ENCODE measurements around the gene CRACDL. TPM values are rescaled to one million over a fixed set of nuclear protein-coding genes. Genes with fewer than 3 reads are reported as not detected.

The CRACDL gene
- total and polyA plus RNA-seq, 2 donors (not counting 1 experiment from before 2014, with no cell fraction given) = 0.25 TPM; not detected in 1

DNA sequence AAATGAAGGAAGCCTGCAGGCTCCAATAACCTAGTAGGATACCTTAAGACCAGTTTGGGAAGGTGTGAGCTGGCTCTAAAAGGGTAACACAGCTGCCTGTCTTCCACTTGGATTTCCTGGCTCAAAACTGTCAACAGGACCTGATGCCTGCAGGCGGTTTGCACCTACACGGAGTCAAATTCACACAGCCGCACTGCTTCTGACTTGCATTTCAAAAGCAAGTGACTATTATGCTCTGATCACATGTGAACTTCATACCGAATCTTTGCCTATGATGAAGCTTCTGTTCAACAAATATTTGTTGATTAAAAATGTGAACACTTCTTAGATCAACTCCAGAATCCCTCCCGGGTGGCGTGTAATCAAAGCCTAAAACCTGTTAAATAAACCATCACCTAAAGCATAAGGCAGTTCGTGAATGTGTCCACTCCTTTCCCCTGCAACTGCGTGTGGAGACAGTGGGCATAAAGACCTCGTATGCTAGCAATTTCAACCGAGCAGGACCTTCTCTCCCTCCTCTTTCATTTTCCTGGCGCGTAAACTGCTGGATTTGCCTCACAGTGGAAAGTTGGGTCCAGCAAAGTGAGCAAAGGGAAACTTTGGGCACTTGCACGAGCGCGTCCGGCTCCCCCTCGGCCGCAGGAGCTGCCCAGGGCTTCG, 784 bp downstream of the CRACDL start:
- Mint-ChIP-seq H3K4me1 (peaks cover 11% of the 10 kb centered on the region), H3K27ac (no peak overlapping the region), H3K27me3 (peaks cover 70% of the 10 kb centered on the region), H3K4me3 (peak overlapping the region; percentile 66), H3K9me3 (ENCODE audit: insufficient read depth) (no peaks in the 10 kb centered on the region)
- intact Hi-C loops (cut with micrococcal nuclease) = no loop called here
- CTCF ChIA-PET = no interaction called here
- H4K20me1 ChIP-seq (ENCODE audit: control insufficient read depth, insufficient read depth, low read length, poor library complexity, severe bottlenecking) = no peaks in the 10 kb centered on the region
- no peak overlapping the region for H3K4me3 ChIP-seq (ENCODE audit: control extremely low read depth in 1 of 5, extremely low read depth in 1 of 5, insufficient read depth in 1 of 5, low read depth in 2 of 5, low read length in 4 of 5)
- H3K36me3 ChIP-seq (replicated peaks in 1 of 2; ENCODE audit: control extremely low read depth in 1 of 2, control insufficient read depth in 1 of 2, extremely low read depth in 1 of 2, insufficient read depth in 2 of 2, low read length in 1 of 2) = no peaks in the 10 kb centered on the region
- no peak overlapping the region for H3K9ac ChIP-seq (ENCODE audit: low read length)
- H3K27ac ChIP-seq (ENCODE audit: low read length in 2 of 2) = no peak overlapping the region
- peaks cover 0 to 41% (median 20%) of the 10 kb centered on the region in 4 experiments for H3K27me3 ChIP-seq (replicated peaks in 1 of 4; ENCODE audit: control extremely low read depth in 1 of 4, control insufficient read depth in 3 of 4, insufficient read depth in 4 of 4, low read length in 3 of 4)
- 29% methylated on average over 18 of the region's 19 CpGs for WGBS (ENCODE audit: insufficient coverage)
- H3K4me1 ChIP-seq (ENCODE audit: control insufficient read depth in 2 of 2, insufficient read depth in 2 of 2, low read length in 2 of 2) = peaks cover 6 to 18% of the 10 kb centered on the region in 2 donors
- DNase-seq (no peak), ATAC-seq (ENCODE audit: low read depth) (no peak)
- H3K79me2 ChIP-seq (ENCODE audit: control insufficient read depth, insufficient read depth, low read length) = no peaks in the 10 kb centered on the region
- H3K9me3 ChIP-seq (ENCODE audit: control extremely low read depth in 1 of 3, control insufficient read depth in 2 of 3, insufficient read depth in 1 of 3, low read length in 2 of 3) = no peaks in the 10 kb centered on the region
- TF ChIP-seq, protein P1, sequence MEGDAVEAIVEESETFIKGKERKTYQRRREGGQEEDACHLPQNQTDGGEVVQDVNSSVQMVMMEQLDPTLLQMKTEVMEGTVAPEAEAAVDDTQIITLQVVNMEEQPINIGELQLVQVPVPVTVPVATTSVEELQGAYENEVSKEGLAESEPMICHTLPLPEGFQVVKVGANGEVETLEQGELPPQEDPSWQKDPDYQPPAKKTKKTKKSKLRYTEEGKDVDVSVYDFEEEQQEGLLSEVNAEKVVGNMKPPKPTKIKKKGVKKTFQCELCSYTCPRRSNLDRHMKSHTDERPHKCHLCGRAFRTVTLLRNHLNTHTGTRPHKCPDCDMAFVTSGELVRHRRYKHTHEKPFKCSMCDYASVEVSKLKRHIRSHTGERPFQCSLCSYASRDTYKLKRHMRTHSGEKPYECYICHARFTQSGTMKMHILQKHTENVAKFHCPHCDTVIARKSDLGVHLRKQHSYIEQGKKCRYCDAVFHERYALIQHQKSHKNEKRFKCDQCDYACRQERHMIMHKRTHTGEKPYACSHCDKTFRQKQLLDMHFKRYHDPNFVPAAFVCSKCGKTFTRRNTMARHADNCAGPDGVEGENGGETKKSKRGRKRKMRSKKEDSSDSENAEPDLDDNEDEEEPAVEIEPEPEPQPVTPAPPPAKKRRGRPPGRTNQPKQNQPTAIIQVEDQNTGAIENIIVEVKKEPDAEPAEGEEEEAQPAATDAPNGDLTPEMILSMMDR (IDR thresholded peaks at IDR 0.05) = no peak
- no peak for TF ChIP-seq EZH2 (IDR thresholded peaks at IDR 0.05; ENCODE audit: borderline replicate concordance, insufficient read depth, low read depth, low read length, poor library complexity, severe bottlenecking)
- POLR2A ChIA-PET = no interaction called here
- H3K4me2 ChIP-seq (replicated peaks; ENCODE audit: low read depth, low read length, poor library complexity, severe bottlenecking) = peak overlapping the region; percentile 80
- H2AFZ ChIP-seq (ENCODE audit: insufficient read depth, low read depth, low read length, poor library complexity, severe bottlenecking) = no peak overlapping the region

DNA sequence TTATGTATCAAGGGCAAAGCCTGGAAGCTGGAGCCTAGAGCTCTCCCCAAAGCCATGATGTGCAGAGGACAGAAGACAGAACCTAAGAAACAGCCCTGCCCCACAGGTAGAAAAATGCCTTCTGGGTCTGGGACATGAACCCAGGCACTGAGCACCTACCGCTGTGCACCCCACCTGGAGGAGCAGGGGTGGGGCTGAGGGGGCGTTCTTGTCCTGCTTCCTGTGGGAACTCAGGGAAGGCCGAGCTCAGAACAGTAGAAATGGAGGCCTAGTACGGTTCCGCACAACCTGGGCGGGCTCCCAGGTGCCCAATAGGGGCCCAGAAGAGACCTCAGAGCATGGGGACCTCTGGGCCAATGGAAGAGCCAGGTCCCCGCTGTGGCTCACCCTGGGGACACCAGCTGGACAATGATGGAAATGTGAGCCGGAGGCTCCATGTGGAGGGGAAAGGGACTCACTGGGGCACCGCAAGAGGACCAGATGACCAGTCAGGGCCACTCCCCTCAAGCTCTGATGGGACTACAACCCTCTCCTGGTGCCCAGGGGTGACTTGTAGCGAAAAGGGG, 3.2 kb downstream of the CRACDL start:
- Histone ChIP-seq H3K27me3 (replicated peaks in 1 of 4; ENCODE audit: control extremely low read depth in 1 of 4, control insufficient read depth in 3 of 4, insufficient read depth in 4 of 4, low read length in 3 of 4) (peaks cover 0 to 27% (median 13%) of the 10 kb centered on the region in 4 experiments), H3K79me2 (ENCODE audit: control insufficient read depth, insufficient read depth, low read length) (no peaks in the 10 kb centered on the region), H3K4me1 (ENCODE audit: control insufficient read depth in 2 of 2, insufficient read depth in 2 of 2, low read length in 2 of 2) (peaks cover 6 to 18% of the 10 kb centered on the region in 2 donors), H4K20me1 (ENCODE audit: control insufficient read depth, insufficient read depth, low read length, poor library complexity, severe bottlenecking) (no peaks in the 10 kb centered on the region), H3K9ac (ENCODE audit: low read length) (no peak overlapping the region), H2AFZ (ENCODE audit: insufficient read depth, low read depth, low read length, poor library complexity, severe bottlenecking) (no peak overlapping the region), H3K36me3 (replicated peaks in 1 of 2; ENCODE audit: control extremely low read depth in 1 of 2, control insufficient read depth in 1 of 2, extremely low read depth in 1 of 2, insufficient read depth in 2 of 2, low read length in 1 of 2) (no peaks in the 10 kb centered on the region), H3K4me2 (replicated peaks; ENCODE audit: low read depth, low read length, poor library complexity, severe bottlenecking) (no peak overlapping the region), H3K9me3 (ENCODE audit: control extremely low read depth in 1 of 3, control insufficient read depth in 2 of 3, insufficient read depth in 1 of 3, low read length in 2 of 3) (no peaks in the 10 kb centered on the region), H3K27ac (ENCODE audit: low read length in 2 of 2) (no peak overlapping the region), H3K4me3 (ENCODE audit: control extremely low read depth in 1 of 5, extremely low read depth in 1 of 5, insufficient read depth in 1 of 5, low read depth in 2 of 5, low read length in 4 of 5) (no peak overlapping the region)
- H3K9me3 Mint-ChIP-seq (ENCODE audit: insufficient read depth) = no peaks in the 10 kb centered on the region
- intact Hi-C loops (cut with micrococcal nuclease) = no loop called here
- DNase-seq (no peak), ATAC-seq (ENCODE audit: low read depth) (no peak)
- WGBS (ENCODE audit: insufficient coverage) = 89% methylated on average over 9 of the region's 10 CpGs
- no peak for TF ChIP-seq EZH2 (IDR thresholded peaks at IDR 0.05; ENCODE audit: borderline replicate concordance, insufficient read depth, low read depth, low read length, poor library complexity, severe bottlenecking)
- TF ChIP-seq, protein P1 (IDR thresholded peaks at IDR 0.05) = no peak
- ChIA-PET CTCF (no interaction called here), POLR2A (no interaction called here)
- H3K27me3 Mint-ChIP-seq = peaks cover 48% of the 10 kb centered on the region
- no peak overlapping the region for H3K27ac Mint-ChIP-seq
- H3K4me3 Mint-ChIP-seq = no peak overlapping the region
- peaks cover 10% of the 10 kb centered on the region for H3K4me1 Mint-ChIP-seq

Data from B cell (primary cell).